NCI-H524 (cell line): ENCODE results near the gene MYO9A.
A peak's percentile ranks its signal among the peaks of the same experiment; 100 is the strongest.
"Not testable (repeated sequence)": the region's sequence is repeated elsewhere in the genome, so short reads cannot be mapped to it uniquely, and the experiment has no call there.

ENCODE experiments used
- DNase-seq, 2 experiments: peaks; one replicate each; lab custom pipeline; 2025; lab: John Stamatoyannopoulos, UW

MYO9A gene

GRCh38 chr15:72136170-72137051 lies 18.5 kb upstream of the MYO9A start:
- DNase-seq = no peak

GRCh38 chr15:72135719-72136118 lies 17.8 kb upstream of the MYO9A start:
- peak in 1 of 2 experiments; percentile 5 for DNase-seq

- no peak for DNase-seq
Measured at GRCh38 chr15:72133211-72133610, 15.3 kb upstream of the MYO9A start.

DNA sequence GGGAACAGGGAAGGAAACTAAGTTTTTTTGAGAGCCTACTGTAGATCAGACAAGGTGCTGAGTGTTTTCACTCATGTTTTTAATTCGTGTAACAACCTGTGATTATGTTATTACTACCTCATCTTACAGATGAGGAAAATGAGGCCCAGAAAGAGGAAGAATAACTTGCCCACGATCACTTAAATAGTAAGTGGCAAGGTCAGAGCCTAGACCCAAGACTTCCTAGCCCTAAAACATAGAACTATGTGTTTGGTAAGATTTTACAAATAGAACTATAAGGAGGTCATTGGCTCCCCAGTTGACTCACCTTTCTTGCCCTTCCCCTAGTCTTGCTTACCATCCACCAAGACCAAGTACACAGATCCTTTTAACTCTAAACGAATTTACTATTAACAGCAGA lies 14.0 kb upstream of the MYO9A start:
- DNase-seq = no peak

DNA sequence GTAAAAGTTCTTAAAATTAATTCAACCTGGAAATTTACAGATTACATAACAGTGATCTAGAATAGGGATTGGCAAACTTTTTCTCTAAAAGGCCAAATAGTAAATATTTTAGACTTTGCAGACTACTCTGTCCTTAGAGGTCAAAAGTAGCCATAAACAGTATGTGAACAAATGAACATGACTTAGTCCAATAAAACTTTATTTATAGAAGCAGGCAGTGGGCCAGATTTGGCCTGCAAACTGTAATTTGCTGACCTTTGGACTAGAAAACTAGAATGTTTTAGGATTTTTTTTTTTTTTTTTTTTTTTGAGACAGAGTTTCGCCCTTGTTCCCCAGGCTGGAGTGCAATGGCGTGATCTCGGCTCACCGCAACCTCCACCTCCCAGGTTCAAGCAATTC lies 12.3 kb upstream of the MYO9A start:
- no peak for DNase-seq

- DNase-seq = no peak
Measured at GRCh38 chr15:72128359-72128758, 10.4 kb upstream of the MYO9A start.

DNA sequence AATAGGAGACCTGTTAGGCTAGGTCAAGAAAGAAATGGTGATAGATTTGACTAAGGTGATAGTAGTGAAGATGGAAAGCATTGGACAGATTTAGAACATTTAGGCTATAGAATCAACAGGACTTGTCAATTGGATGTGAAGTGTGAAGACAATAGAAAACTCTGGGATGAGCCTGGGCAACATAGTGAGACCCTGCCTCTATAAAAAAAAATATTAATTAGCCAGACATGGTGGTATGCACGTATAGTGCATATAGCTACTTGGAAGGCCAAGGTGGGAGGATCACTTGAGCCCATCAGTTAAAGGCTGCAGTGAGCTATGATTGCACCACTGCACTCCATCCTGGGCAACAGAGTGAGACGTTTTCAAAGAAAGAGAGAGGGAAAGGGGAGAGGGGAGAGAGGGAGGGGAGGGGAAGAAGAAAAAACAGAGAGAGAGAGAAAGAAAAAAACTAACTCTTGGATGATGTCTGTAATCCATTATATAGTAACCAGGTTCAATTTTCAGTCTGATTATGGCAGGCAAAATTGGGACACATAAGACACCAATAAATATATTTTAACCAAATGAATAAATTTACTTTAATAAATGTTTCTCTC lies 9.9 kb upstream of the MYO9A start:
- no peak for DNase-seq

DNA sequence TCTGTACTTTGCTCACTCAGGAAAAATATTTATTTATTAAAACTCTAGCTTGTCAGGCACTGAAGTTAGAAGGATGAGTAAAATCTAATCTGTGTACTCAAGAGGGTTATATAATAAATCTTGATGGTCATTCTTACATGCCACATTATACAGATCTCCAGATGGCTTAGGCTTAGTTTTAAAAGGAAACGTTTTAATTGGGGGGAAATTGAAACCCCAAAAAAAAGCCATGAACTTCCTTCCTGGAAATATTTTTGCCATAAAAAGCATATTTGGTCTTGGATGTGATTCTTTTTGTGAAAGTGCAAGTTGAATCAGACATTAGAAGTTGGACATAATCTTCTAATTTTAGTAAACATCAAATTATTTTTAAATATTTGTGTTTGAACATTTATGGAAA lies 6.3 kb upstream of the MYO9A start:
- DNase-seq = peak in 1 of 2 experiments; percentile 28

DNA sequence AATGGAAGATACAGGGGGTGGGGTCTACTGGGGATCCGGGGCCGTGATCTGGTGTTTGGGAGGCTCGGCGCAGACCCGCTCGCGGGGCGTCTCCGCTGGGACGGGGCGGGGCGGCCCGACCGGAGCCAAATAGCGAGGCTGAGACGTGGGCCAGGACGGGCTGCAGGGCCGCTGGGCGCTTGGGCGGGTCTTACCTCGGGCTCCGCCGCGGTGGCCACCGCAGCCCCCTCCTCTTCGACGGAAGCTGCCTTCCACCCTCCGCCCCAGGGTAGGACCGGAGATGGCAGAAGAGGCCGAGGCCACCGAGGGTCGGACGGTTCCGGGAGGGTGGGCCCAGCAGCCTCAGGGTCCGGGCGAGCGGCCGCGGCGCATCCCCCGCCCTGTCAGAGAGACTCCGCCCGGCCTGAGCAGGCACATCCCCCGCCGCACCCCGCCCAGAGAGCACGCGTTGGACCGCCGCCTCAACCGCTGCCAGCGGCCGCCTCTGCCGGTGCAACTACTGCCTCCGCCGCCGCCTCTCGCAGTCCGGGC lies 399 bp downstream of the MYO9A start:
- DNase-seq = peak in 1 of 2 experiments; percentile 71

- DNase-seq = peak in 1 of 2 experiments; percentile 64
Measured at GRCh38 chr15:72116731-72117485, 1.0 kb downstream of the MYO9A start.

GRCh38 chr15:72113347-72114031 lies 4.5 kb downstream of the MYO9A start:
- DNase-seq = no peak

- DNase-seq = no peak
Measured at GRCh38 chr15:72112805-72113204, 5.1 kb downstream of the MYO9A start.

DNA sequence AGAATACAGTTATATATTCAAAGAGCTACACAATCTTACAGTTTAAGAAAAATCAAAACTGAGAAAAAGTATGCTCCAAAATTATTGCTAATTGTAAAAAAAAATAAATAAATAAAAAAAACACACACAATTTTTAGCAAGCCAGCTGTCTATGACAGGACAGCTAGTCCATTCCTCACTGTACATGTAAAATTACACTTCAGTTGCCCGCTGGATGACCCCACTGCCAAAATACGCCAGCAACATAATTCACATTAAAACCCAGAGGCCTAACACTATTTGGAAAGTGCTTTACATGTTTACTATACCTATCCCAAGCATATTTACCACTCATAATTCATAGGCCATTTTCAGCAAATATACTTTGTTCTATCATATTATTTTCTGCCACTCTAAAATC lies 5.8 kb downstream of the MYO9A start:
- no peak for DNase-seq

DNA sequence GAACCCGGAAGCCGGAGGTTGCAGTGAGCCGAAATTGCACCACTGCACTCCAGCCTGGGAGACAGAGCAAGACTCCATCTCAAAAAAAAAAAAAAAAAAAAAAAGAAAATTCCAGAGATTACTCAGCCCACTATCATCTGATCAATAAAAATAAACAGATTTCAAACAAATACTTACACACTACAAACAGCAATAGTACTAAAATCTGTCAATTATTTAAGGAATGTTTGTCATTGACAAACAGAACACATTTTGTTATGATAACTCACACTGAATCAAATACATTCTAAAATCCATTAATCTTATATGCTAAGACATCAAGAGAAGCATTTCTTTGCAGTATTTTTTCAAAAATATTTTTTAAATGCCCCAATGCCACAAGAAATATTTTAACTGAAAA lies 7.6 kb downstream of the MYO9A start:
- no peak for DNase-seq

- DNase-seq = no peak
Measured at GRCh38 chr15:72106068-72106467, 11.9 kb downstream of the MYO9A start.

DNA sequence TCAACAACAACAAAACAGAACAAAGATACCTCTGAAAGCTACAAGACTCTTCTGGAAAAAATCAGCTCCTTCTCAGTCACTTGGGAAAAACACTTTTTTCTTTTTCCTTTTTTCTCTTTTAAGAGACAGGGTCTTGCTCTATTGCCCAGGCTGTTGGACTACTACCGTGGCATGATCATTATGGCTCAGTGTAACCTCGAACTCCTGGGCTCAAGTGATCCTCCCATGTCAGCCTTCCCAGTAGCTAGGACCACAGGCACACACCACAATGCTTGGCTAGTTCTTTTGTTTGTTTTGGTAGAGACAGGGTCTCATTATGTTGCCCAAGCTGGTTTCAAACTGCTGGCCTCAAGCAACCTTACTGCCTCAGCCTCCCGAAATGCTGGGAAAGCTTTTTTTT lies 12.8 kb downstream of the MYO9A start:
- DNase-seq = no peak

DNA sequence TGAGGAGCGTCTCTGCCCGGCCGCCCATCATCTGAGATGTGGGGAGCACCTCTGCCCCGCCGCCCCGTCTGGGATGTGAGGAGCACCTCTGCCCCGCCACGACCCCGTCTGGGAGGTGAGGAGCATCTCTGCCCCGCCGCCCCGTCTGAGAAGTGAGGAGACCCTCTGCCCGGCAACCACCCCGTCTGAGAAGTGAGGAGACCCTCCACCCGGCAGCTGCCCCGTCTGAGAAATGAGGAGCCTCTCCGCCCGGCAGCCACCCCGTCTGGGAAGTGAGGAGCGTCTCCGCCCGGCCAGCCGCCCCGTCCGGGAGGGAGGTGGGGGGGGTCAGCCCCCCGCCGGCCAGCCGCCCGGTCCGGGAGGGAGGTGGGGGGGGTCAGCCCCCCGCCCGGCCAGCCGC lies 17.4 kb downstream of the MYO9A start:
- not testable (repeated sequence) for DNase-seq

DNA sequence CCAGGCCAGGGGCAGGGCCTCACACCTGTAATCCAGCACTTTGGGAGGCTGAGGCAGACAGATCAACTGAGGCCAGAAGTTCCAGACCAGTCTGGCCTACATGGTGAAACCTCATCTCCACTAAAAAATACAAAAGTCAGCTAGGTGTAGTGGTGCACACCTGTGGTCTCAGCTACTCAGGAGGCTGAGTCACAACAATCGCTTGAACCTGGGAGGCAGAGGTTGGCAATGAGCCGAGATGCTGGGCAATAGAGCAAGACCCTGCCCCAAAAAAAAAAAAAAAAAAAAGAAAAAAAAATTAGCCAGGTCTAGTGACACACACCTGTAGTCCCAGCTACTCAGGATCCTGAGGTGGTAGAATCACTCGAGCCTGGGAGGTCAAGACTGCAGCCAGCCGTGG lies 18.8 kb downstream of the MYO9A start:
- no peak for DNase-seq

GRCh38 chr15:72098040-72098439 lies 19.9 kb downstream of the MYO9A start:
- DNase-seq = no peak

- no peak for DNase-seq
Measured at GRCh38 chr15:72096796-72097195, 21.2 kb downstream of the MYO9A start.

- no peak for DNase-seq
Measured at GRCh38 chr15:72092691-72093090, 25.3 kb downstream of the MYO9A start.

GRCh38 chr15:72092006-72092405 lies 25.9 kb downstream of the MYO9A start:
- peak in 1 of 2 experiments; percentile 42 for DNase-seq
